Suppressor macrophage treated with lipopolysaccharide for 1 hour (primary cell): ENCODE results near the gene RBM23.

Experiments
- DNase-seq, 3 donors: peaks; one replicate each; pipeline ENCODE4 v3.0.0-alpha.2; 2020 to 2022

The RBM23 gene

GRCh38 chr14:22915886-22916521 is 2.9 kb downstream of the RBM23 start:
- DNase-seq: peak; percentile 68 to 81 (median 81)

DNA sequence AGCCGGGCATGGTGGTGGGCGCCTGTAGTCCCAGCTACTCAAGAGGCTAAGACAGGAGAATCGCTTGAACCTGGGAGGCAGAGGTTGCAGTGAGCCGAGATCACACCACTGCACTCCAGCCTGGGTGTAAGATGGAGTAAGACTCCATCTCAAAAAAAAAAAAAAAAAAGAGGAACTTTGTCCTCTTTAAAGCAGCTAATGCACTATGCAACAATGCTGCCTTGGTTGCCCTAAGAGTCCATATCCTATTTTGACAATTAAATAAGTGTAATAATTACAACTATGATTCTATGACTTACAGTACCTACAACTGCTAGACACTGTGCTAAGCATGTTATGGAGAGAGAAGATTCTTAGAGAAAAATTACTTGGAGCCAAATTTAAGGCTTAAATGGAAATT is 4.1 kb downstream of the RBM23 start:
- peak; percentile 40 to 65 (median 53) for DNase-seq

GRCh38 chr14:22910916-22911315 is 8.0 kb downstream of the RBM23 start:
- DNase-seq: no peak

DNA sequence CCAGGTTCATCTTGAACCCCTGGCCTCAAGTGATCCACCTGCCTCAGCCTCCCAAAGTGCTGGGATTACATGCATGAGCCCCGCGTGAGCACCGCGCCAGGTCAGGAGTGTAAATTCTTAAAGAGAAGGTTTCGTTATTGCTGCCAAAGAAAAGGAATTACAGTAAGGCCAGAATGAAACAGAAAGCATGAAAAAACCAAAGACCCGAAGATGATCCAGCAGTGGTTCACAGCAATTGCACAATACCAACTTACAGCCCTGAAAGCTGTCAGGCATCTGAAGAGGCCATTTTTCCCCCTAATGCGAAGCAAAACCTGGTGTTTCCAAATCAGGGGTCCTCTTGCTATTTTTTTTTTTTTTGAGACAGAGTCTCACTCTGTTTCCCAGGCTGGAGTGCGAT is 10.3 kb downstream of the RBM23 start:
- peak; percentile 61 to 84 (median 67) for DNase-seq

- no peak for DNase-seq
Measured at GRCh38 chr14:22907429-22907828, 11.5 kb downstream of the RBM23 start.

- DNase-seq: no peak
Measured at GRCh38 chr14:22906073-22906472, 12.9 kb downstream of the RBM23 start.

- DNase-seq: no peak
Measured at GRCh38 chr14:22905627-22906026, 13.3 kb downstream of the RBM23 start.

GRCh38 chr14:22903742-22904087 is 15.2 kb downstream of the RBM23 start:
- DNase-seq: no peak

DNA sequence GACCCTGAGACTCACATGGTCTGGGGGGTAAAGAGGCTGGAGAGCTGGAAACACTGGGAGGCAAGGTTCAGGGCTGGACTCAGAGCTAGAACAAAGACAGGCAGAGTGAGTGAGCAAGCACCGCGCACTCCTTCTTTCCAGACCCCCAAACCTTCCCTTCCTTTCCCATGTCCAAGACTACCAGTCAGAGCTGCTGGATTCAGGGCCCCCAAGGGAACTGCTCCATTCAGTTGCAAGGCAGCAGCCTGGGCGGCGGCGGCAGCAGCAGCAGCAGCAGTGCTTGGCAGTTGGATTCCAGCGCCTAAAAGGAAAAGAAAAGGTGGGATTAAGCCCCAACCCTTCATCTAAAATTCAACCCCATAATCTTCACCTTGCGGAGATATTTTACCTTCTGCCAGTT is 17.1 kb downstream of the RBM23 start:
- no peak for DNase-seq

GRCh38 chr14:22900081-22900799 is 18.7 kb downstream of the RBM23 start:
- DNase-seq: peak; percentile 68 to 79 (median 70)

GRCh38 chr14:22898302-22899090 is 20.5 kb downstream of the RBM23 start:
- peak in 2 of 3 donors; percentile 13 to 38 for DNase-seq

DNA sequence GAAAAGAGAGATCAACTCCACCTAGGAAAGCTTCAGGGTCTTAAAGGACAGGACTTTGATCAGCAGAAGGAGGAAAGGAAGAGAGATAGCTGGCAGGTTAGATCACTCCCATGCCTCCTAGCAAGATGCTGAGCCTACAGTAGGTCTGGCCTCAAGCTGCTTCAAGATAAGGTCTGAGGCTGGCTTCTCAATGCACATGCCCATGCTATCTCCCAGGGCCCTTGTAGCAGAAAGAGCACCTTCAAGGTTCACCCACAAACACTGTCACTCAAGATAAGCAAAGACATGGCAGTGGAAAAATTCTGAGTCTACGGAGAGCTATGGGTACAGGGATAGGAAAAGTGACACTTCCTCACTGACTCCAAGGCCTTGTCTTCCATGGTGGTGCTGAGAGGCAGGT is 21.6 kb downstream of the RBM23 start:
- no peak for DNase-seq

DNA sequence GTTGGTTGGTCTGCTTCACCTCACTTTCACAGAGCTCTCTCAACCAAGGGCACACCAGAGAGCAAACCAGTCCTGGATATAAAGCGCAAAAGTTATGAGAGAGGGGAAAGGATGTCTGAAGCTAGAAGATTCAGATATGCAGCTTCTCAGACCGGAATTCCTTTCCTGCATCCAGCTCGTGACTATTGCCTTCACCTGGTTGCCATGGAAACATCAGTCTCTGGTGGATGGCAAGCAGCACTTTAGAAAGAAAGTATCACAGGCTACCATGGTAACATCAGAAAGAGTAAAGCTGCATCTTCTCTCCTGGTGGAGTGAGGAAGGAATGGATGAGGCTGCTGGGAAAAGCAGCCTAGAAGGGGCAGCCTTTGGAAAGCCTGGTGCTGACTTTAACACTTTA is 22.2 kb downstream of the RBM23 start:
- no peak for DNase-seq

- DNase-seq: no peak
Measured at GRCh38 chr14:22896356-22896755, 22.6 kb downstream of the RBM23 start.

DNA sequence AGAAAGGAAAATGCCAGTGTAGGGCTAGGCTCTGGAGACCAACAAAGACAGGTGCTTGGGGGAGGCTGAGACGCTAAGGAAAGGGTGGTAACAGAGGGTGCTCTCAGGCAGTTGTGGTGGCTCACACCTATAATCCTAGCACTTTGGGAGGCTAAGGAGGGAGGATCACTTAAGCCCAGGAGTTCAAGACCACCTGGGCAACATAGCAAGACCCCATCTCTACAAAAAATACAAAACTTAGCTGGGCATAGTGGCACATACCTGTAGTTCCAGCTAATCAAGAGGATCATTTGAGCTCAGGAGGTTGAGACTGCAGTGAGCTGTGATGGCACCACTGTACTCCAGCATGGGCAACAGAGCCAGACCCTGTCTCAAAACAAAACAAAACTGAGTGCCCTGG is 23.5 kb downstream of the RBM23 start:
- no peak for DNase-seq

GRCh38 chr14:22893706-22894105 is 25.2 kb downstream of the RBM23 start:
- DNase-seq: no peak

DNA sequence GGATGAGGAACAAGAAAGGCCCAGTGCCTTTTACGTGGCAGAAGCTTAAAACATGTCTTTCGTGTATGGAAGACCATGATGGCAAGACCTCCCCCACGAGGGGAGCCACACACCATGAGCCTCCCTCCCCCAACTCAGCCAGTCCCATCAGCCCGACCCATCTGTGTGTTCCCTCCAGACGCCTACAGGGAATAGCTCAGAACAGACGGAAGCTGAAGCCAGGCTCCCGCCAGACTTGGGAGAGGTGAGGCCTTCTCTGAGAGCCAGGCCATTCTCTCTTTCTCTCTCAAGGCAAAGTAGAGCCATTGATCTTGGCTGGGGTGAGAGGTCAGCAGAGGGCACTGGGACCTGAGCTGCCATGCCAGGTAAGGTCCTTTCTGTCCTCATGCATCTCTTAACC is 26.5 kb downstream of the RBM23 start:
- no peak for DNase-seq

GRCh38 chr14:22890416-22890815 is 28.5 kb downstream of the RBM23 start:
- DNase-seq: no peak

DNA sequence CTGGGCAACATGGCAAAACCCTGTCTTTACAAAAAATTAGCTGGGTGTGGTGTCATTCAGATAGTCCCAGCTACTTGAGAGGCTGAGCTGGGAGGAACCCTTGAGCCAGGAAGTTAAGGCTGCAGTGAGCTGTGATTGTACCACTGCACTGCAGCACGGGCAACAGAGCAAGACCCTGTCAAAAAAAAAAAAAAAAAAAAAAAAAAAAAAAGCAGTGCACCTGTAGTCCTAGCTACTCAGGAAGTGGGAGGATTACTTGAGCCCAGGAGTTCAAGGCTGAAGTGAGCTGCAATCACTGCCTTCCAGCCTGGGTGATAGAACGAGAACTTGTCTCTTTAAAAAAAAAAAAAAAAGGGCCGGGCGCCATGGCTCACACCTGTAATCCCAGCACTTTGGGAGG is 30.3 kb downstream of the RBM23 start:
- no peak for DNase-seq

DNA sequence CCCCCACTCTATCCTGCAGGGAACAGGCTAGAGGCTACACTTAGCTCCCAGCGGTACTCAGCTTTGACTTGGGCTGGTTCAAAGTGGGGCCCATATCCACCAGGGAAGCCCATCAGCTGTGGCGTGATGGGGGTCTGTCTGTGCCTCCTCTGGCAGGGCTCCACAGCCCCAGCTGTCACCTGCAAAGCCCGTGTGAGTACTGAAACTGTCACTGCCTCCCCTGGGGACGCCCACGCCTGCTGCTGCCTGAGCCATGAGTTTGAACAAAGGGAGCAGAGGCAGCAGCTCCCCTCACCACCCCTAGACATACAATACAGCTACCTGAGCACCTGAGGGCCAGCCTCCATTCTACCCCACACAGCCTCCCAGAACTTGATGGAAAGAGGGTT is 31.0 kb downstream of the RBM23 start:
- DNase-seq: no peak

DNA sequence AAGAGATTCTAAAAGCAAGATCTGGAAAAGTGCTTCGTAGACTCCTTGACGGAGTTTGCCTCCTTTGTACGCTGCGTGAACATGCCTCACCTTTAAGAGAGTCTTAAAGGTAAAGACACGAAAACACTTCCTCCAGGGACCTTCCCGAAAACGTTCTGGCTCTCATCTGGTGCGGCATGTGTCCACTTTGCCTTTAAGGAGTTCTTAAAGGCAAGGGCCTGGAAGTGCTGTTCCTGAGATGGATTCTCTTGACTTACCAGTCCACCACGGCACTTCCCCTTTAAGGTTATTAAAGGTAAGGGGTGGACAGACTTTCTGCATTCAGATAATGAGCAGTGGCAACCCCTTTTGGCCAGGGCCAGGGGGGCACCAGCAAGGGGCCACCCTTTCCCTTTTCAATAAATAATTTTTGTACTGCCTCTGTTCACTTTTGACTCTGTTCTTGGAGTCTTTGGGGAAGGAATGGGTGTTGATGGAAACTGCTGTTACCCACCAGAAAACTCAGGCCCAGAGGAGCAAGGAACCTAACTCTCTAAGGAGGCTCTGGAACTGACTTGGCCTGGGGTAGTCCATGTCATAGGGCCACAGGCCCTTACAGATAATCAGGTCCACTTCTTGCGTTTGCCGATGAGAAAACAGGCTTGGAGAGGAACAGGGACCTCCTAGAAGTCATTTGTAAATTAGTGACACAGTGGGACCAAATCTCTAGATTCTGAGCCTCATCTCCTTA is 31.5 kb downstream of the RBM23 start:
- peak; percentile 18 to 42 (median 19) for DNase-seq

- DNase-seq: peak; percentile 48 to 76 (median 52)
Measured at GRCh38 chr14:22886500-22887259, 32.3 kb downstream of the RBM23 start.

GRCh38 chr14:22885975-22886374 is 33.0 kb downstream of the RBM23 start:
- no peak for DNase-seq
